Stimulated activated CD8-positive, alpha-beta memory T cell treated with anti-CD3 and anti-CD28 coated beads, Interleukin-7, amount 100 ng/mL, for 48 hours (primary cell): ENCODE data around the gene ZSWIM8.
"Not testable (repeated sequence)": the region's sequence is repeated elsewhere in the genome, so short reads cannot be mapped to it uniquely, and the experiment has no call there.

Experiments used
- DNase-seq, 2 donors: peaks; one replicate each; pipeline ENCODE4 v3.0.0-alpha.2; 2020; ENCODE audit warnings: low read depth in 1 of 2; ENCODE audit errors: extremely low read depth in 1 of 2

ZSWIM8 gene

GRCh38 chr10:73785211-73785720, at the start of gene ZSWIM8:
ZSWIM8 (plus strand) TSS chr10:73785606; CDS start chr10:73785879, 273 bp downstream.
- DNase-seq, result peak; percentile 72 to 75

- DNase-seq, result not testable (repeated sequence)
These were observed 44.7 kb upstream of the ZSWIM8 start for GRCh38 chr10:73740501-73741254.

- DNase-seq, result no peak
These were observed 43.0 kb upstream of the ZSWIM8 start for GRCh38 chr10:73742454-73742734.

GRCh38 chr10:73743327-73743904, 42.0 kb upstream of the ZSWIM8 start:
- no peak for DNase-seq

- peak; percentile 86 to 94 for DNase-seq
These were observed 41.3 kb upstream of the ZSWIM8 start, which contains the start of gene SEC24C for GRCh38 chr10:73743905-73744663. SEC24C (plus strand) TSS chr10:73744372; CDS start chr10:73746833, 2,461 bp downstream.

- DNase-seq, result peak in 1 of 2 donors; percentile 60
These were observed 40.8 kb upstream of the ZSWIM8 start for GRCh38 chr10:73744664-73744975.

- DNase-seq, result no peak
These were observed 38.7 kb upstream of the ZSWIM8 start for GRCh38 chr10:73746721-73747120.

GRCh38 chr10:73750819-73751218, 34.6 kb upstream of the ZSWIM8 start:
- DNase-seq, result no peak

- DNase-seq, result no peak
These were observed 29.2 kb upstream of the ZSWIM8 start for GRCh38 chr10:73756183-73756582.

- DNase-seq, result no peak
These were observed 26.5 kb upstream of the ZSWIM8 start for GRCh38 chr10:73758704-73759511.

GRCh38 chr10:73759512-73760115, 25.8 kb upstream of the ZSWIM8 start:
- DNase-seq, result no peak

- no peak for DNase-seq
These were observed 23.6 kb upstream of the ZSWIM8 start for GRCh38 chr10:73761781-73762180.

- DNase-seq, result no peak
These were observed 22.5 kb upstream of the ZSWIM8 start for GRCh38 chr10:73762915-73763314.

- DNase-seq, result no peak
These were observed 22.1 kb upstream of the ZSWIM8 start for GRCh38 chr10:73763343-73763742.

GRCh38 chr10:73765066-73765465, 20.3 kb upstream of the ZSWIM8 start:
- DNase-seq, result no peak

- no peak for DNase-seq
These were observed 16.5 kb upstream of the ZSWIM8 start for GRCh38 chr10:73768881-73769280.

GRCh38 chr10:73769396-73769795, 16.0 kb upstream of the ZSWIM8 start:
- DNase-seq, result no peak

GRCh38 chr10:73771722-73772280, 13.6 kb upstream of the ZSWIM8 start:
- DNase-seq, result peak; percentile 61 to 63

GRCh38 chr10:73772281-73773151, 12.9 kb upstream of the ZSWIM8 start:
- peak; percentile 70 to 71 for DNase-seq
